Right lobe of liver (tissue), 6 donors: ENCODE results near the gene NTM. TPM values are rescaled to one million over a fixed set of nuclear protein-coding genes. Genes with fewer than 3 reads are reported as not detected.

ENCODE experiments used
- ATAC-seq, 4 donors: fragments of 200-7000 bp; cut with Tn5 transposase; one replicate each; pipeline ENCODE4 v1.9.1; 2020; ENCODE audit warnings: mild to moderate bottlenecking in 4 of 4, moderate library complexity in 4 of 4
- DNase-seq, 3 donors: peaks; one replicate each; pipeline ENCODE4 v3.0.0-alpha.2; 2020
- H3K27ac ChIP-seq, 3 donors: fragments of 200-600 bp; one replicate each; pipeline ENCODE4 v1.8.0; 2022
- H3K27me3 ChIP-seq, 2 donors: fragments of 200-600 bp; one replicate each; pipeline ENCODE4 v1.8.0; 2022
- H3K36me3 ChIP-seq, 4 donors: fragments of 200-600 bp; sonication (generic) in 1 of 4; one replicate each; pipeline versions ENCODE4 v1.5.1 to v1.8.0; 2017 to 2022; ENCODE audit warnings: control low read depth in 1 of 4
- H3K4me1 ChIP-seq, 4 donors: fragments of 200-600 bp; sonication (generic) in 1 of 4; one replicate each; pipeline versions ENCODE4 v1.5.1 to v1.8.0; 2017 to 2022; ENCODE audit warnings: control low read depth in 1 of 4
- H3K4me3 ChIP-seq, 3 donors: fragments of 200-600 bp; one replicate each; pipeline ENCODE4 v1.8.0; 2022
- H3K9me3 ChIP-seq, 4 donors: fragments of 200-600 bp; sonication (generic) in 1 of 4; one replicate each; pipeline versions ENCODE4 v1.5.1 to v1.8.0; 2017 to 2022; ENCODE audit warnings: control low read depth in 1 of 4
- CTCF ChIP-seq, 4 donors: fragments of 200-600 bp in 3 of 4; fragments of 450-650 bp in 1 of 4; IDR thresholded peaks; one replicate each; pipeline versions ENCODE4 v1.5.1 to v1.8.0; 2016 to 2022; ENCODE audit warnings: antibody characterized with exemption in 4 of 4, mild to moderate bottlenecking in 2 of 4
- POLR2A ChIP-seq: fragments of 450-650 bp; IDR thresholded peaks from one replicate; pipeline ENCODE4 v1.6.1; 2017; ENCODE audit warnings: antibody characterized with exemption, mild to moderate bottlenecking
- WGBS: methylation state at CpG from one replicate; pipeline ENCODE4 v1.1.6; 2018; ENCODE audit warnings: low coverage, low lambda C conversion rate; ENCODE audit not compliant: insufficient coverage; ENCODE audit errors: missing lambda C conversion rate; 5-methylcytosine and 5-hydroxymethylcytosine counted together
- intact Hi-C, 2 donors: fragments of 100-400 bp; cut with DNase I; formaldehyde crosslinking; loops; one replicate each; pipeline versions ENCODE4 v1.11.2 to v1.14.1; 2022
- total RNA-seq, 6 experiments: library from RNA; depleted of rRNA in 2 of 6; stranded (reverse); fragments of >200 nt in 2 of 6; fragmentation: NEBNext Ultra II Directional in 3 of 6; extraction: Animal tissue kit (Norgen Biotek cat#: 25700) in 3 of 6; gene quantifications; one replicate each; pipeline versions ENCODE4 v1.1.0 to v1.2.4, GENCODE V29; 2016 to 2023
- donor health status: DM: no; HTN: yes; CAD: no.
- donor health status: DM: no; HTN: no; CAD: no.
- donor health status: DM: no; HTN: no; CAD: no.
- donor health status: DM: no; HTN: yes; CAD: no.
- donor health status: DM: no; HTN: yes; CAD: no.

Gene NTM
- total RNA-seq, 6 experiments from 2014 or later = 0.35 TPM; not detected in 5

- intact Hi-C loops = no loop called here
- ATAC-seq = no peak
- no peaks in the 10 kb centered on the region for H3K27me3 ChIP-seq
Measured at GRCh38 chr11:131692151-131692550, 321.7 kb downstream of the NTM start.

GRCh38 chr11:131692961-131693360 lies 322.5 kb downstream of the NTM start:
- Histone ChIP-seq H3K27ac (no peak overlapping the region), H3K4me1 (peaks cover 0 to 4% (median 0%) of the 10 kb centered on the region in 4 donors), H3K4me3 (no peak overlapping the region), H3K9me3 (no peaks in the 10 kb centered on the region), H3K27me3 (no peaks in the 10 kb centered on the region), H3K36me3 (no peaks in the 10 kb centered on the region)
- 50% methylated on average over 1 of the region's 1 CpG for WGBS
- DNase-seq = no peak
- ATAC-seq = no peak
- intact Hi-C loops = no loop called here
- TF ChIP-seq POLR2A (no peak), CTCF (IDR thresholded peaks at IDR 0.05) (no peak)

More at GRCh38 chr11:131692151-131692550, 321.7 kb downstream of the NTM start:
- Histone ChIP-seq H3K36me3 (no peaks in the 10 kb centered on the region), H3K9me3 (no peaks in the 10 kb centered on the region), H3K4me3 (no peak overlapping the region), H3K27ac (no peak overlapping the region), H3K4me1 (peaks cover 0 to 4% (median 0%) of the 10 kb centered on the region in 4 donors)
- DNase-seq = no peak
- TF ChIP-seq CTCF (IDR thresholded peaks at IDR 0.05) = no peak
- TF ChIP-seq POLR2A = no peak

GRCh38 chr11:131693756-131694155 lies 323.3 kb downstream of the NTM start:
- Histone ChIP-seq H3K27ac (no peak overlapping the region), H3K36me3 (no peaks in the 10 kb centered on the region), H3K4me1 (peaks cover 0 to 4% (median 0%) of the 10 kb centered on the region in 4 donors), H3K4me3 (no peak overlapping the region), H3K27me3 (no peaks in the 10 kb centered on the region), H3K9me3 (no peaks in the 10 kb centered on the region)
- TF ChIP-seq POLR2A = no peak
- DNase-seq = no peak
- intact Hi-C loops = no loop called here
- ATAC-seq = no peak
- 46% methylated on average over 3 of the region's 4 CpGs for WGBS

GRCh38 chr11:131694526-131695424 lies 324.4 kb downstream of the NTM start:
- TF ChIP-seq POLR2A (no peak), CTCF (IDR thresholded peaks at IDR 0.05) (peak; percentile 89 to 99 (median 98))
- Histone ChIP-seq H3K27ac (no peak overlapping the region), H3K4me1 (peaks cover 0 to 4% (median 0%) of the 10 kb centered on the region in 4 donors), H3K36me3 (no peaks in the 10 kb centered on the region), H3K27me3 (no peaks in the 10 kb centered on the region), H3K4me3 (no peak overlapping the region), H3K9me3 (no peaks in the 10 kb centered on the region)
- ATAC-seq (peak; percentile 98 to 99 (median 99)), DNase-seq (peak; percentile 86 to 88 (median 87))
- intact Hi-C loops = no loop called here
- WGBS = 34% methylated on average over 22 of the region's 34 CpGs

- Histone ChIP-seq H3K36me3 (no peaks in the 10 kb centered on the region), H3K9me3 (no peaks in the 10 kb centered on the region), H3K4me3 (no peak overlapping the region), H3K27me3 (no peaks in the 10 kb centered on the region), H3K4me1 (peaks cover 0 to 4% (median 0%) of the 10 kb centered on the region in 4 donors), H3K27ac (no peak overlapping the region)
- TF ChIP-seq CTCF (IDR thresholded peaks at IDR 0.05) = no peak
- no peak for TF ChIP-seq POLR2A
- intact Hi-C loops = no loop called here
- WGBS = 43% methylated on average over 9 of the region's 10 CpGs
- DNase-seq (no peak), ATAC-seq (peak in 3 of 4 donors; percentile 29 to 51 (median 34))
Measured at GRCh38 chr11:131695889-131696429, 325.5 kb downstream of the NTM start.
